NCI-H2196 treated with DMSO at 0.1 percent for 48 hours (cell line): ENCODE results near the gene CLEC16A.

Experiments used
- DNase-seq: peaks from one replicate; lab custom pipeline; 2025; ENCODE audit not compliant: unreplicated experiment; lab: John Stamatoyannopoulos, UW

CLEC16A gene

GRCh38 chr16:11133344-11133943 is 189.1 kb downstream of the CLEC16A start:
- DNase-seq, result peak; percentile 13

GRCh38 chr16:11134722-11135463 is 190.5 kb downstream of the CLEC16A start:
- DNase-seq, result no peak

- DNase-seq, result no peak
Measured at GRCh38 chr16:11135464-11135973, 191.2 kb downstream of the CLEC16A start.

- DNase-seq, result no peak
Measured at GRCh38 chr16:11136600-11136999, 192.2 kb downstream of the CLEC16A start.

GRCh38 chr16:11138022-11138768 is 193.8 kb downstream of the CLEC16A start:
- no peak for DNase-seq

GRCh38 chr16:11138769-11139325 is 194.5 kb downstream of the CLEC16A start:
- no peak for DNase-seq

- DNase-seq, result no peak
Measured at GRCh38 chr16:11139326-11140097, 195.1 kb downstream of the CLEC16A start.

GRCh38 chr16:11140098-11140375 is 195.7 kb downstream of the CLEC16A start:
- no peak for DNase-seq

GRCh38 chr16:11140466-11140865 is 196.1 kb downstream of the CLEC16A start:
- no peak for DNase-seq

- no peak for DNase-seq
Measured at GRCh38 chr16:11140867-11141266, 196.5 kb downstream of the CLEC16A start.

GRCh38 chr16:11141409-11142260 is 197.3 kb downstream of the CLEC16A start:
- no peak for DNase-seq

- no peak for DNase-seq
Measured at GRCh38 chr16:11142261-11142630, 197.9 kb downstream of the CLEC16A start.

GRCh38 chr16:11142951-11143350 is 198.6 kb downstream of the CLEC16A start:
- DNase-seq, result no peak

- no peak for DNase-seq
Measured at GRCh38 chr16:11143372-11144035, 199.1 kb downstream of the CLEC16A start.

GRCh38 chr16:11144122-11144521 is 199.8 kb downstream of the CLEC16A start:
- no peak for DNase-seq

GRCh38 chr16:11145173-11145818 is 200.9 kb downstream of the CLEC16A start:
- no peak for DNase-seq

- no peak for DNase-seq
Measured at GRCh38 chr16:11145819-11146211, 201.5 kb downstream of the CLEC16A start.

- no peak for DNase-seq
Measured at GRCh38 chr16:11147033-11147753, 202.8 kb downstream of the CLEC16A start.
